ENCODE measurements around the gene TRIM37.
A peak's percentile ranks its signal among the peaks of the same experiment; 100 is the strongest.

Gene TRIM37

DNA sequence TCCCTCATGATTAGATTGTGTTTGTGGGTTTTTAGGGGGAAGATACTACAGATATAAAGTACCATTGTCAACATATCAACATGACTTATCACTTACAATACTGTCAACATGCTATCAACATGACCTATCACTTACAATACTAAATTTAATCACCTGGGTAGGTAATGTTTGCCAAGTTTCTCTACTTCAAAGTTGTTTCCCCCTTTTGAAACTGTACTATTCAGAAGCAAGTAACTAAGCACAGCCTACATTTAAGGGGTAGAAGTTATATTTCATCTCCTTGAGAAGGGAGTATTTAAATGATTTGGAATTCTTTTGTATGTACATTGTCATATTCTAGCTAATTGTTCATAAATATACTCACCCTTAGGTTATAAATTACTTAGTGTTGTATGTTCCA is 68.7 kb downstream of the TRIM37 start:
- DNase-seq (ENCODE audit: low spot score) = no peak

DNA sequence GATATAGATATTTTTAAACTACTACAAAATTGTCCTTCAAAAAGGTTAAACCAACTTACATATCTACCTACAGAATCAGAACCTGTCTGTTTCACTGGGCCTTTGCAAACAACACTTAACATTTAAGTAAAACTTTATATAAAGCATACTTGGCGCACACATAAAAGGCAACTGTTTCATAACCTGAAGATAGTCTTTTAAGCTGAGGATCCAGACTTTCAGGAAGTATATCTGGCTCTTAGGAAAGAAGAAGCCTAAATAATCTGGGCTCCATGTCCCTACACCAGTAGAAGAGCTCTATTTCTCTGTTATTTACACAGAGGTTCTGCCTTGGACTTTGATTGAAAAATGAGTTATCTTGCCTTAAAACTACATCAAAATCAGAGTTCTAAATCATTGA is 75.9 kb downstream of the TRIM37 start:
- no peak for DNase-seq (ENCODE audit: low spot score)

DNA sequence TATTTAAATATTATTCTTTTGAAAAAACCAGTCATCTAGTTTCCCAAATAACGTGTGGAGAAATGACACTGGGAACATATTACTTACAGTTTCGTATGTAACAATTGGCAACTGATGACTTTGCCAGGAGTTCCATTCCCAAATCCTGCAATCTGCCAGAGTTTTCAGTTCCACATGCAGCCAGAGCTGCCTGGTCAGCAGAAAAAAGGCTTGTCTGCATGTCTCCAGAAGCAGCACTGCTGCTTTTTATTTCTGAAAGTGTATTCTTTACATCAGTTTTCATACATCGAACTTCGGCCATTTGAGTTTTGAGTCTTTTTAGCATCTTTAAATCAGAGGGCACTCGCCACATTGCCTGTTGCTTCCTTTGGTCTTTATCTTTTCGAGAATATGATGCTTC is 78.4 kb downstream of the TRIM37 start:
- DNase-seq (ENCODE audit: low spot score) = no peak

DNA sequence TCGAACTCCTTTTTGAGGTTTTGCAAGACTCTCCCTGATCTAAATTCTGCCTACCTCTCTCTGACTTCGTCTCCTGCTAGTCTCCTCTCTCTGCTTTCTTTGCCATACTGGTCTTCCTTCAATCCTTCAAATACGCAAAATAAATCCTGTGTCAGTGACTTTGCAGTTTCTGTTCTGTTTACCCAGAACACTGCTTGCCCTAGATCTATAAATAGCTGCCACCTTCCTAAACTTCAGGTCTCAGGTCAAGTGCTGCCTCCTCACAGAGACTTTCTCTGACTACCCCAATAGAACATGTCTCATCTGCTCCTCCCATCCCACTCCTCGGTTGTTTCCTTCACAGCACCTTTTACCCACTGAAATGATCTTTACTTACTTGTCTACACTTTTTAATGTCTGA is 78.9 kb downstream of the TRIM37 start:
- DNase-seq (ENCODE audit: low spot score) = no peak

DNA sequence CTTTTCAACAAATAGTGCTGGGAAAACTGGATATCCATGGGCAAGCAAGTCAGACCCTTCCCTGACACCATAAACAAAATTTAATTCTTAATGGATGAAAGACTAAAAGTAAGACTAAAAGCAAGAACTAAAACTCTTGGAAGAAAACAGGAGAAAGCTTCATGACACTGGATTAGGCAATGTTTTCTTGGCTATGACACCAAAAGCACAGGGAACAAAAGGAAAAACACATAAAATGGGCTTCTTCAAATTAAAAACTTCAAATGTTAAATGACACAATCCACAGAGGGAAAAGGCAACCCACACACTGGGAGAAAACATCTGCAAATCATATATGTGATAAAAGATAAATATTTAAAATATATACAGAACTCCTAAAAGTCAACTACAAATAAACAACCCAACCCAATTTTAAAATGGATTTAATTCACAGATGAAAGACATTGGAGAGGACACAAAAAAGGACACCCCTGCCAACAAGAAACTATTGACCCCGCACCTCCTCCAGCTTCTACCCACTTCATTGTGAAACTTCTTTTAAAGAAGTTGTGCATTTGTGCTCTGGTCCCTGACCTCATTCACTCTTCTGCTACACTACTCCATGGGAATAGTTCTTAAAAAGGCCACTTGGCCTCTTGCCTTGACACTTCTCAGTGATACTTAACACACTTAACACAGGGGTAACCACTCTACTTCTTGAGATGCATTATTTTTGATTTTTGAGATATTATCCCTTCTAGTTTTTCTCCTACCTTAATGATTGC is 80.3 kb downstream of the TRIM37 start:
- DNase-seq (ENCODE audit: low spot score) = no peak

DNA sequence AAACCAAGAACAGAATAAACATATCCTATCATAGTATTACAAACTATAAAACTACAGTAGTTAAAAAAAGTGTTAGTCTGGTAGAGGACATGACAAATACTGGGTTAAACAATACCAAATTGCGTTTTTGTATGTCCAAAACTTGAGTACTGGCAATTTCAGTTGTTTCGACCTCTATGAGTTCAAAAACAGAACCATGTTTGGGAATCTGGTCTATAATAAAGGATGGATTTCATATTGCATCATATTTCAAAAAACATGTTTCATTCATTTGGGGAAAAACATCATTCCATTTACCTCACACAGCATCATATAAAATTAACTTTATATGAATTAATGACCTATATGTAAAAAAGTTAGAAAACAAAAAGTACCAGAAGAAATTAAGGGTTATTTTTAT is 81.8 kb downstream of the TRIM37 start:
- no peak for DNase-seq (ENCODE audit: low spot score)

DNA sequence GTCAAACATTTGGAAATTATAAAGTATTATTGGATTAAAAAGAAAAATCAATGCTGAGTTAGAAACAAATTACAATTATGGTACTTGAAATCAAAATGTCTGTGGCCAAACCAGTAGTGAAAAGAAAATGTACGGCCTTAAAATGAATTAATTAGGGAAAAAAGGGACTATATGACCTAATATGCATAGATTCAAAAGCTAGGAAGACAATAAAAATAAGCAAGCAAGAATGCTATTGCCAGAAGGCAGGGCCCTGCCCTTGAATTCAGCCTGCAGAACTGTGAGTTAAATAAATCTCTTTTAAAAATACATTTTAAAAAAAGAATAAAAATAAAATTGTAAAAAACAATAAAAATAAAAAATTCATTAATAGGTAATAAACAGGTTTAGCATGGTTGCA is 88.7 kb downstream of the TRIM37 start:
- DNase-seq (ENCODE audit: low spot score) = no peak

DNA sequence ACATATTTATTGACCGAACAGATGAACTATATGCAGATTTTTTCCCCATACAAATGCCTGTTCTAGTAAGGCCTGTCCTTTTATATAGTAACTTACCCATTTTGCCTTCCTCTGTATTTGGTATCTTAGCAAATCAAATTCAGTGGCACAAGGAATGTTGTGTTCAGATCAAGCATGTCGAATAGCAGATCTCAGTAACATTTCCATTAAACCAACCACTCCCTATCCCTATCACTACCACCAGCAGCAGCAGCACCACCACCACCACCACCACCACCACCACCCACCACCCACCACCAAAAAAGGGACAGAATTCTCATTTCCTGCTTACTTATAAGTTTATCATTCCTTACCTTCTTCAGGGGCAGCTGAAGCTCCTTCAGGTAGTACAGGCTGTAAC is 94.7 kb downstream of the TRIM37 start:
- no peak for DNase-seq (ENCODE audit: low spot score)

DNA sequence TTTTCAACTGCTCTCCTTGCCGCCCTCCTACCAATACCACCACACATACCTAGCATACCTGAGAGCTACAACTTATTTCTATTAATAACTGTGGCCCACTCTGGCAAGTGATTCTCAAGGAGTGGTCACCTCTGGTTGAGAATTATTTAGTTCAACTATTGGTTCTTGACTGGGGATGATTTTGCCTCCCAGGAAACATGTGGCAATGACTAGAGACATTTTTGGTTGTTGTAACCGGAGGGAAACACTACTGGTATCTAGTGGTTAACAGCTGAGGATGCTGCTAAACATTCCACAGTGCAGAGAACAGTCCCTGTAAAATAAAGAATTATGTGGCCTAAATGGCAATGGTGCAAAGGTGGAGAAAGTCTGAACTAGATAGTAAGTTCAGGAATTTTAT is 96.7 kb downstream of the TRIM37 start:
- DNase-seq (ENCODE audit: low spot score) = no peak

DNA sequence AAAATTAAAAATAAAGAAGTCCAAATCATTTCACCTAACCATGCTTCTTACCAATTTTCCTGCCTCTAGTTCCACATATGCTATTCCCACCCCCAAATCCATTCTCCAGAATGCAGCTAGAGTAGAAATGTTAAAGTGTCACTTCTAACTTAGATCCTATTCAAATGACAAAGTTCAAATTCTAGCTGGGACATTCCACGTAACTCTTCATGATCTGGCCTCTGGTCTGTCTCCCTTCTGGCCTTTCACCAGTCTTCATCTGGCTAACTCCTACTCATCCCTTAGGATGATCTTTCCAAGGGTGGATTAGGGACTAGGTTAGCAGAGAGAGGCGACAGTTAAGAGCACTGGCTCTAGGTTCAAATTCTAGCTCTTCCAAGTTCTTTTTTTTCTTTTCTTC is 97.9 kb downstream of the TRIM37 start:
- no peak for DNase-seq (ENCODE audit: low spot score)

DNA sequence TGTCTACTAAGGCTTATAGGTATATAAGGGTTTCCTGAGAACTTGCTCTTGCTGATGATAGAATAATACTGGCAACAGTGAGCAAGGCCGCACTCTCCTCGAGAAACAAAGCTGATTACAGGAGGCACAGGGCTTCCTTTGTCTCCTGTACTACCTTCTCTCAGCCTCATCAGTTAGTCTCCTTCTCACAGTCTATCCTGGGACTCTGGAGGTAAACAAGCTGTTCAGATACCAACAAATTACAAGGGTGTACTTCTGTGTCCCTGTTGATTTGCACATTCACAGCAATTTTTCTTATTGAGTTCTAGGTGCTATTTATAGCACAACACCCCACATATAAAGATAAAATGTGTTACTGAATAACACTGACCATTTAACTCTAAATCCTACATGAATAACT is 98.7 kb downstream of the TRIM37 start:
- DNase-seq (ENCODE audit: low spot score) = no peak

DNA sequence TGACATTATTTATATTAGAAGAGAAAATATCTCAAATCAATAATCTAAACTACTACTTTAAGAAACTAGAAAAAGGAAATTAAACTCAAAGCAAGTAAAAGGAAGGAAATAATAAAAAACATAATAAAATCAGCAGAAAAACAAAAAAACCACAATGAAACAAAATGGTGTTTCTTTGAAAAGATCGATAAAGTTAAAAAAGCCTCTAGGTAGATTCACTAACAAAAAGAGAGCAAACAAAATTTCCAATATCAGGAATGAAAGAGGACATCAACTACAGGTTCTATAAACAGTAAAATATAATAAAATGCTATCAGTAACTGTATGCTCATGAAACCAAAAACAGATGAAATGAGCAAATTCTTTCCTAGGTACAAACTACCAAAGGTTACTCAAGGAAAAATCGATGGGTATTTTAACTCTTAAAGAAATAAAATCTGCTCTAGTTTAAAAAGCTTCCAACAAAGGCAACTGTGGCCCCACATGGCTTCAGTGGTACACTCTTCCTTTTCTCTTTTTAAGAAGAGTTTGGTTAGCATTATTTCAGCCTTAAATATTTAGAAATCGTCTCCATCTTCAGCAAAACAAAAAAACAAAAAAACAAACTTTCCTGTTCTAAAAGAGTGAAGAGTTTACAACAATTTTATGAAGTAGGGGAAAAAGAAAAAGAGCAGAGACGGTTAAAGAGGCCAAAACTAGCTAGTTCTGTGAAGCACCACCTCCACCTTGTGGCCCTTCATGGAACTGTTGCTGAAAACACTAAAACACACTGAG is 102.2 kb downstream of the TRIM37 start:
- peak; percentile 23 for DNase-seq (ENCODE audit: low spot score)

DNA sequence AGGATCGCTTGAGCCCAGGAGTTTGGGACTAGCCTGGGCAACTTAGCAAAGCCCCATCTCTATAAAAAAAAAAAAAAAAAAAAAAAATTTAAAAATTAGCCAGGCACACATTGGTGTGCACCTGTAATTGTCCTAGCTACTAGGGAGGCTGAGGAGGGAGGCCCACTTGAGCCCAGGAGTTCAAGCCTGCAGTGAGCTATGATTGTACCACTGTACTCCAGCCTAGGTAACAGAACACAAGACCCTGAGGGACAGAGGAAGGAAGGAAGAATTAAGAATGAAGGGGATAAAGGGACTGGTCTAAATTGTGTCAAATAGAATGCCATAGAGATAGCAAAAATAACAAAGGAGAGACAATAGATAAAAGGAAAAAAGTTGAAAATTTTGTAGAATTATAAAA is 102.8 kb downstream of the TRIM37 start:
- DNase-seq (ENCODE audit: low spot score) = no peak

DNA sequence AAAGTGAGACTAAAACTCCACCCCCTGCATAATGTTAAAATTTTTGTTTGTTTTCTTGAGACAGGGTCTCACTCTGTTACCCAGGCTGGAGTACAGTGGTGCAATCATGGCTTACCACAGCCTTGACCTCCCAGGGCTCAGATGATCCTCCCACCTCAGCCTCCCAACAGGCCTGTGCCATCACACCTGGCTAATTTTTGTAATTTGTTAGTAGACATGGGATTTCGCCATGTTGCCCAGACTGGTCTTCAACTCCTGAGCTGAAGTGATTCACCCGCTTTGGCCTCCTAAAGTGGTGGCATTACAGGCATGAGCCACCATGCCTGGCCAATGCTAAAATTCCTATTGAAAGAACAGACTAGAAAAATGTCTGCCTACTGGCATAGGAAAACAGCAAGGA is 103.8 kb downstream of the TRIM37 start:
- DNase-seq (ENCODE audit: low spot score) = no peak

DNA sequence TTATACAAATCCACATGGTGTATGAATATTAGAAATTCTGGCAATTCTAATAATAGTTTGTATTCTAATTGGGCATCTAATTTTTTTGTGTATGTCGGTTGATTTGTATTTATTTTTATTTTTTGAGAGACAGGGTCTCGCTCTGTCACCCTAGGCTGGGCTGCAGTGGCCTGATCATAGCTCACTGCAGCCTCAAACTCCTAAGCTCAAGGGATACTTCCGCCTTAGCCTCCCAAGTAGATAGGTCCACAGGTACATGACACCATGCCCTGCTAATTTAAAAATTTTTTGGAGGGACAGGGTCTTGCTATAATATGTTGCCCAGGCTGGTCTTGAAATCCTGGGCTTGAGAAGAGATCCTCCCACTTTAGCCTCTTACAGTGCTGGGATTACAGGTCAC is 104.6 kb downstream of the TRIM37 start:
- no peak for DNase-seq (ENCODE audit: low spot score)

DNA sequence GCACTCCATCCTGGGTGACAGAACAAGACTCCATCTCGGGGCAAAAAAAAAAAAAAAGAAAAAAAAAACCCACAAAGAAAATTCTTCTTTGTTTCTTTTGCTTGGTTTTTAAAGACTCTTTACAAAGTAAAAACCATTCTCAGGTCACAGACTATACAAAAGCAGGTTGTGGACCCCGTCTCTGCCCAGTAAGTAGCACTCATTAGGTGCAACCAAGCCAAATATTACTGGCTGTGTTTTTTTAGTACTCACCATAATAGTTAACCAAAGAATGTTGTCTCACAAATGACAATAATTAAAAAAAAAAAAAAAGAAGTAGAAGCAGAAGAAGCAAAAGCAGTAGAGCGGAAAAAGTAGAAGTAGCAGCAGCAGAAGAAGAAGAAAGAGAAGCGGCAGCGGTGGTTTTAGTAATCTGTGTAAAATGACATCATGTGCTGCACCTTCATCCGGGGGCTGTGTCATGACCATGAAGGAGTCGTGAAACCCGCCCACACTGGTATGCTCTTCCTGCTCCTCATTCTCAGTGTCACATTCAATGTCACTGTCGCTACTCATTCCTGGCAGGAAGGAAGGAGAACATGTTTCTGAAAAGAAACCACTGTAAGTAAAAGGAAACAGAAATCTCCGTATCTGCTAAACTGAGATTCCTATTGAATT is 105.4 kb downstream of the TRIM37 start:
- no peak for DNase-seq (ENCODE audit: low spot score)

DNA sequence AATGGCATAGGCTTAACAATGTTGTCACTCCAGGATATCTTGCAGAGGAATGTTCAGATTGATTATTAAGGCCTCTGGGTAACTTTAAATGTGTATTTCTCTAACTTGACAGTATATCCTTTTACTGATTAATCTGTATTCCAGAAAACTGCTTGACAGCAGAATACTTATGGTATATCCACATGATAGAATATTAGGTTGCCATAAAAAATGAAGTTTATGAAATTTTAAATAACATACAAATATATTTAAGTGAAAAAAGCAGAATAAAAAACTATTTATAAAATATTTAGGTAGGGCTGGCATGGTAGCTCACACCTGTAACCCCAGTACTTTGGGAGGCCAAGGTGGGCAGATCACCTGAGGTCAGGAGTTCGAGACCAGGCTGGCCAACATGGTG is 106.7 kb downstream of the TRIM37 start:
- DNase-seq (ENCODE audit: low spot score) = no peak

DNA sequence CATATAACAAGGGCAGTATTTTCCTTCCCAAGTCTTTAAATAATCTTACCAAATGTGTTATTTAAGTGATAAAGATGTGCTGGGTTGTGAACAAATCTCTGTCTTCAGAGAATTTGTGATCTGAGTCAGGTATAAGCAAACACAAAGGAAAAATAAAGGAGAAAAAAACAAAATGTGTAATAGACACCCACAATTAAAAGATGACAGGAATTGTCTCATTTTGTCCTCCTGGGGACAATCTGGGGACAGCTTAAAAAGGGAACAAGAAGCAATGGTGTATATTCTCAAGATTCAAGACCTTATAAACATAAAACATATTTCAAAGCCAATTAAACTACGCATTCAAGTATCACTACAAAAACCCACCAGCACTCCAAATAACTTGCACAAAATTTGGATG is 107.2 kb downstream of the TRIM37 start:
- no peak for DNase-seq (ENCODE audit: low spot score)

DNA sequence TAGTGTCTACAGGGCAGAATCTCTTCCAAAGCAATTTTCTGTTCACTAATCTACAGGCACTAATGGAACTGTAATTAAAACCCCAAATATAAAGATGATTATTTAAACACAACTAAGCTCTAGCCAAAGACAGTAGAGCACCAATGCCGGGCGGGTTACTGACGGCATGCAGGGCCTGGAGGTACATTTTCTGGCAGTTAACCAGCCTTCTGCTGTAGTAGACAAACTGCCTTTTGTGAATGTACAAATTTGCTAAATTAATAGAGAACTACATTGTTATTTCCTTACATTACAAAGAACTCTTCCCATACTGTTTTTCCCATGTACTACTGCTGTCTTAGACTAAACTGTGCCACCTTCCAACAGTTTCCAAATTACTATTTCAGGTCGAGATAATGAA is 107.8 kb downstream of the TRIM37 start:
- DNase-seq (ENCODE audit: low spot score) = no peak

DNA sequence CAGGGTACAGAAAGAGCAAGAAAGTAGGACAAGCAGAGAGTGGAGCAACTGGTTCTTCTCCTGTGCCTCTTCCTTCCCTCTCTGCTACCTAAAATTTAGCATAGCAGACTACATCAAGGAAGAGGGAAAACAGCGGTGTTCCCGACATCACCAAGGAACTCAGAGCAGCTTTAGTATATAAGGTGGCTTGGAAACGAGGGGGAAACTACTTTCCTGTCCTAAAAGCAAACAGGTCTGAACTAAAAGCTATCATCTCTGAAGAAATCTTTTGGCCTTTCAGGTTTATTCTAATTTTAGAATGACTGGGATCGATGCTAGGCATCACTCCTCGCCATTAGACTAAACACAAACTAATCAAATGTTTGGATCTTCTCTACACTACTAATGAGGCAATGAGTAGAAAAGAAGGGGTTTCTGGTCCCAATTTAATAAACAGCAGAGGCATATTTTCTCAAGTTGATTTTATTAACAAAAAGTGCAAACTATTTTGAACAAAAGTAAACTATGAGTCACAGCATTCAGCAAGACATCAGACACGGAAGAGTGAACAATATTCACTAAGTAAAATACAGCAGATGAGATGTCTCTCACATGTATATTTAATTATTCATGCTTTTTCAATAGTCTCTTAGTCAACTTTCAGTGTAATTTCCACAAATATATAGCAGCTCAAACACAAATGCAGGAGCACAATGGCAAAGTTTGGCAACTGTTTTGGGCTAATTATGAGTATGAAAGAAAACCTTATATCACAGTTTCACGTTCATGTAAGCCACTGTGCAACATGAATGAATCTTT is 108.7 kb downstream of the TRIM37 start:
- DNase-seq (ENCODE audit: low spot score) = no peak

DNA sequence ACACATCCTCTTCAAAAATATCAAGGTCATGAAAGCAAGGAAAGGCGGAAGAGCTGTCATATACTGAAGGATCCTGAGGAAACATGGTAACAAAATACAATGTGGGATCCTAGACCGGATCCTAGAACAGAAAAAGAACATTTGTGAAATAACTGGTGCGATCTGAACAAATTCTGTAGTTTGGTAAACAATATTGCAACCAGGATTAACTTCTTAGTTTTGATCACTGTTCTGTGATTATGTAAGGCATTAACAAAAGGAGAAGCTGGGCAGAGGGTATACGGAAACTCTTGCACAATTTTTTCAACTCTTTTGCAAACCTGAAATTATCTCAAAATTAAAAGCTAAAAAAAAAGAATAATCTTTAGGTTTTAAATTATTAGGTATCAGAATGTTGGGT is 109.7 kb downstream of the TRIM37 start:
- no peak for DNase-seq (ENCODE audit: low spot score)

DNA sequence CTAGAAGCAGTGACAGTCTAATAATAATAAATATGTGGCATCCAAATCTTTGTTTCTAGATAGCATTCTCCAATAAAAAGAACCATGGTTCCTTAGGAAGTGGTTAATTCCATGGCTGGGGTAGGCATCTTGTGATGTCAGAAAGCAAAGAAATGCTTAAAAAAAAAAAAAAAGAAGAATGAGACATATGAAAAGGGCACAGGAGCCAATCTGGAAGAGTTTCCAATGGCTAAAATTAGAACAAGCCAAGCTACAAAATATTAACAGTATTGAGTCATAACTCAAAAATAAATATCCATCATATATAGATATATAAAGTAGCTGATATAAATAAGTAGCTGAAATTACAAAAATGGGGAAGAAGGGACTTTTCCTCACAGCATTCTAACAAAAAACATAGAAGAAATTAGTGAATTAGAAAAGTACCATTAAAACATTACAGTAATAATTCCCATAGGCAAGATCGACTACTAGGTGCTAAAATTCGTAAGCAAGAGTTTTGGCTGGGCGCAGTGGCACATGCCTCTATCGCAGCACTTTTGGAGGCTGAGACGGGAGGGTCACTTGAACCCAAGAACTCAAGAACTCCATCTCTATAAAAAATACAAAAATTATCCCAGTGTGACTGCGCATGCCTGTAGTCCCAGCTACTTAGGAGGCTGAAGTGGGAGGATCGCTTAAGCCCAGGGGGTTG is 111.3 kb downstream of the TRIM37 start:
- no peak for DNase-seq (ENCODE audit: low spot score)
